ENCODE results near the gene UBB. TPM values are rescaled to one million over a fixed set of nuclear protein-coding genes. Genes with fewer than 3 reads are reported as not detected.

Gene UBB
- polyA plus RNA-seq, 3 donors = 1,176 to 1,365 (median 1,282) TPM

DNA sequence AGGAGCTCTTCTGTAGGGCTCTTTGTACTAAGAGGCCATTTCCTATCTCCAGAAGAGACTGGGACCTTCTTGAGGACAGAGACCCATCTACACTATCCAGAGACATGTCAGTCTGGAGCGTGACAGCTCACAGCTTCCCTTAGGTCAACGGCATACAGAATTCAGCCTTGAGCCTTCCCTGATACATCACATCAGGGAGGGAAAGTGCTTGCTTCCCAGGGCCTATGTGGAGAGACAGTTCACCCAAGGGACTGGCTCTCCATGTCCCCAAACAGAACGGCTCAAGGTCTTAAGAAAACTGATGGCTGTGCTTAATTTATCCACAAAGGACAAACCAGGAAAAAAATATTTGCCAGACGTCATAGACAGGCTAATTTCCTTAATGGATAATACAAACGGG is 35.3 kb upstream of the UBB start:
- DNase-seq = no peak
- Histone ChIP-seq H3K4me2 (replicated peaks; ENCODE audit: extremely low read depth, low read length, poor library complexity, severe bottlenecking) (no peak overlapping the region), H3K9ac (ENCODE audit: insufficient read depth, low read length, poor library complexity, severe bottlenecking) (no peak overlapping the region), H3K9me3 (replicated peaks in 1 of 2; ENCODE audit: control insufficient read depth in 1 of 2, insufficient read depth in 1 of 2, low read length in 2 of 2) (no peaks in the 10 kb centered on the region), H3K27me3 (ENCODE audit: control insufficient read depth in 2 of 2, insufficient read depth in 2 of 2, low read length in 2 of 2) (no peaks in the 10 kb centered on the region), H4K20me1 (ENCODE audit: insufficient read depth, low read length) (no peaks in the 10 kb centered on the region), H2AFZ (ENCODE audit: insufficient read depth, low read depth, low read length, poor library complexity, severe bottlenecking) (no peak overlapping the region), H3K4me3 (replicated peaks in 1 of 3; ENCODE audit: low read depth in 2 of 3, low read length in 3 of 3) (no peak overlapping the region), H3K27ac (ENCODE audit: low read depth in 1 of 2, low read length in 2 of 2) (no peak overlapping the region), H3K79me2 (ENCODE audit: insufficient read depth, low read length) (no peaks in the 10 kb centered on the region), H3K36me3 (replicated peaks in 1 of 2; ENCODE audit: control insufficient read depth in 1 of 2, insufficient read depth in 2 of 2, low read length in 2 of 2) (peaks cover 0 to 6% of the 10 kb centered on the region in 2 donors), H3K4me1 (ENCODE audit: control insufficient read depth in 1 of 2, insufficient read depth in 2 of 2, low read length in 2 of 2) (no peaks in the 10 kb centered on the region)
- peaks cover 0 to 2% (median 2%) of the 10 kb centered on the region in 3 donors for H3K27me3 Mint-ChIP-seq (ENCODE audit: low read depth in 3 of 3)
- no peak overlapping the region for H3K27ac Mint-ChIP-seq
- H3K9me3 Mint-ChIP-seq = no peaks in the 10 kb centered on the region
- WGBS (ENCODE audit: insufficient coverage) = 100% methylated on average over 1 of the region's 5 CpGs
- no peak overlapping the region for H3K4me3 Mint-ChIP-seq
- no peaks in the 10 kb centered on the region for H3K4me1 Mint-ChIP-seq
- TF ChIP-seq, protein P1, sequence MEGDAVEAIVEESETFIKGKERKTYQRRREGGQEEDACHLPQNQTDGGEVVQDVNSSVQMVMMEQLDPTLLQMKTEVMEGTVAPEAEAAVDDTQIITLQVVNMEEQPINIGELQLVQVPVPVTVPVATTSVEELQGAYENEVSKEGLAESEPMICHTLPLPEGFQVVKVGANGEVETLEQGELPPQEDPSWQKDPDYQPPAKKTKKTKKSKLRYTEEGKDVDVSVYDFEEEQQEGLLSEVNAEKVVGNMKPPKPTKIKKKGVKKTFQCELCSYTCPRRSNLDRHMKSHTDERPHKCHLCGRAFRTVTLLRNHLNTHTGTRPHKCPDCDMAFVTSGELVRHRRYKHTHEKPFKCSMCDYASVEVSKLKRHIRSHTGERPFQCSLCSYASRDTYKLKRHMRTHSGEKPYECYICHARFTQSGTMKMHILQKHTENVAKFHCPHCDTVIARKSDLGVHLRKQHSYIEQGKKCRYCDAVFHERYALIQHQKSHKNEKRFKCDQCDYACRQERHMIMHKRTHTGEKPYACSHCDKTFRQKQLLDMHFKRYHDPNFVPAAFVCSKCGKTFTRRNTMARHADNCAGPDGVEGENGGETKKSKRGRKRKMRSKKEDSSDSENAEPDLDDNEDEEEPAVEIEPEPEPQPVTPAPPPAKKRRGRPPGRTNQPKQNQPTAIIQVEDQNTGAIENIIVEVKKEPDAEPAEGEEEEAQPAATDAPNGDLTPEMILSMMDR (IDR thresholded peaks at IDR 0.05) = no peak
- intact Hi-C loops (cut with micrococcal nuclease) = no loop called here
- peaks cover 13 to 14% of the 10 kb centered on the region in 2 donors for H3K36me3 Mint-ChIP-seq

DNA sequence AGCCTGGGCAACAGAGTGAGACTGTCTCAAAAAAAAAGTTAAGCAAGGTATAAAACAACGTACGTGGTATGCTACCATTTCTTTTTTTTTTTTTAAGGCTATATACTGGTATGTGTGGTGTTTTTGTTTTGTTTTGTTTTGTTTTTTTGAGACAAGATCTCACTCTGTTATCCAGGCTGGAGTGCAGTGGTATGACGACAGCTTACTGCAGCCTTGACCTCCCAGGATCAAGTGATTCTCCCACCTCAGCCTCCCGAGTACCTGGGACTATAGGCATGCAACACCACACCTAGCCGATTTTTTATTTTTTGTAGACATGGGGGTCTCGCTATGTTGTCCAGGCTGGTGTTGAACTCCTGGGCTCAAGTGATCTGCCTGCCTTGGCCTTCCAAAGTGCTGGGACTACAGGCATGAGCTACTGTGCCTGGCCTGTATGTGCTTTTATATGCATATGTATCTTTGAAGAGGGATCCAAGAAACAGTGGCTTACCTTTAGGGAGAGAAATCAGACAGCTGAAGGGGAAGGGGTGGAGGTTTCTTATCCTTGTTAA is 34.1 kb upstream of the UBB start:
- DNase-seq = no peak
- Mint-ChIP-seq H3K4me1 (peaks cover 2% of the 10 kb centered on the region), H3K27ac (no peak overlapping the region), H3K36me3 (peaks cover 15 to 18% of the 10 kb centered on the region in 2 donors), H3K9me3 (no peaks in the 10 kb centered on the region), H3K4me3 (no peak overlapping the region), H3K27me3 (ENCODE audit: low read depth in 3 of 3) (peaks cover 10 to 13% (median 13%) of the 10 kb centered on the region in 3 donors)
- no peaks in the 10 kb centered on the region for H3K9me3 ChIP-seq (replicated peaks in 1 of 2; ENCODE audit: control insufficient read depth in 1 of 2, insufficient read depth in 1 of 2, low read length in 2 of 2)
- no peaks in the 10 kb centered on the region for H3K79me2 ChIP-seq (ENCODE audit: insufficient read depth, low read length)
- H3K36me3 ChIP-seq (replicated peaks in 1 of 2; ENCODE audit: control insufficient read depth in 1 of 2, insufficient read depth in 2 of 2, low read length in 2 of 2) = peaks cover 0 to 6% of the 10 kb centered on the region in 2 donors
- H3K4me2 ChIP-seq (replicated peaks; ENCODE audit: extremely low read depth, low read length, poor library complexity, severe bottlenecking) = no peak overlapping the region
- no peaks in the 10 kb centered on the region for H4K20me1 ChIP-seq (ENCODE audit: insufficient read depth, low read length)
- intact Hi-C loops (cut with micrococcal nuclease) = no loop called here
- H3K27ac ChIP-seq (ENCODE audit: low read depth in 1 of 2, low read length in 2 of 2) = no peak overlapping the region
- peaks cover 7 to 10% of the 10 kb centered on the region in 2 donors for H3K27me3 ChIP-seq (ENCODE audit: control insufficient read depth in 2 of 2, insufficient read depth in 2 of 2, low read length in 2 of 2)
- no peak overlapping the region for H3K4me3 ChIP-seq (replicated peaks in 1 of 3; ENCODE audit: low read depth in 2 of 3, low read length in 3 of 3)
- H3K9ac ChIP-seq (ENCODE audit: insufficient read depth, low read length, poor library complexity, severe bottlenecking) = no peak overlapping the region
- H3K4me1 ChIP-seq (ENCODE audit: control insufficient read depth in 1 of 2, insufficient read depth in 2 of 2, low read length in 2 of 2) = peaks cover under 1 to 2% of the 10 kb centered on the region in 2 donors
- WGBS (ENCODE audit: insufficient coverage) = 100% methylated on average over 3 of the region's 6 CpGs
- H2AFZ ChIP-seq (ENCODE audit: insufficient read depth, low read depth, low read length, poor library complexity, severe bottlenecking) = no peak overlapping the region
- TF ChIP-seq, protein P1 (IDR thresholded peaks at IDR 0.05) = no peak
